ENCODE results near the gene ZSWIM9.

Gene ZSWIM9

DNA sequence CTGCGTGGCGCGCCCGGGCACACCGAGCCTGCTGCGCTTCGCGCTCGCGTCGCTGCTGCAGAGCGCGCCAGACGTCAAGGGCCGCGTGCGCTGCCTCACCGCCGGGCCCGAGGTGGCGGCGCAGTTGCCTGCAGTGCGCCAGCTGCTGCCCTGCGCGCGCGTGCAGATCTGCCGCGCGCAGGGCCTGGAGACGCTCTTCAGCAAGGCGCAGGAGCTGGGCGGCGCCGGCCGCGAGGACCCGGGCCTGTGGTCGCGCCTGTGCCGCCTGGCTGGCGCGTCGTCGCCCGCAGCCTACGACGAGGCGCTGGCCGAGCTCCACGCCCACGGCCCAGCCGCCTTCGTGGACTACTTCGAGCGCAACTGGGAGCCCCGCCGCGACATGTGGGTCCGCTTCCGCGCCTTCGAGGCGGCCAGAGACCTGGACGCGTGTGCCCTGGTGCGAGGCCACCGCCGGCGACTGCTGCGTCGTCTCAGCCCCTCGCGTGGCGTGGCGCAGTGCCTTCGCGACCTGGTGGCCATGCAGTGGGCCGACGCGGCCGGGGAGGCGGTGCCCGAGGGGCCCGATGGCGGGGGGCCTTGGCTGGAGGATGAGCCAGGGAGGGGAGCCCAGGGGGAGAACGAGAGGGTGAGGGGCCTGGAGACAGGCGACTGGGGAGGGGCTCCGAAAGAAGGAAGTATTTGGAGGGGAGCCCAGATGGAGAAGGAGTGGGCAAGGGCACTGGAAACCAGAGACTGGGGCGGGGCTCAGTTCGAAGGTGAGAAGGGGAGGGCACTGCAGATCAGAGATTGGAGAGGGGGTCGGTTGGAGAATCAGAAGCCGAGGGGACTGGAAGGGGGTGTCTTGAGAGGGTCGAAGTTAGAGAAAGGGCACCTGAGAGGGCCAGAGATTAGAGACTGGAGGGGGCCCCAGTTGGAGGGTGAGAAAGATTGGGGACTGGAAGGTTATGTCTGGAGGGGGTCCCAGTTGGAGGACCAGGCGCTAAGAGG, 24.7 kb downstream of the ZSWIM9 start:
- TF ChIP-seq, protein P1, sequence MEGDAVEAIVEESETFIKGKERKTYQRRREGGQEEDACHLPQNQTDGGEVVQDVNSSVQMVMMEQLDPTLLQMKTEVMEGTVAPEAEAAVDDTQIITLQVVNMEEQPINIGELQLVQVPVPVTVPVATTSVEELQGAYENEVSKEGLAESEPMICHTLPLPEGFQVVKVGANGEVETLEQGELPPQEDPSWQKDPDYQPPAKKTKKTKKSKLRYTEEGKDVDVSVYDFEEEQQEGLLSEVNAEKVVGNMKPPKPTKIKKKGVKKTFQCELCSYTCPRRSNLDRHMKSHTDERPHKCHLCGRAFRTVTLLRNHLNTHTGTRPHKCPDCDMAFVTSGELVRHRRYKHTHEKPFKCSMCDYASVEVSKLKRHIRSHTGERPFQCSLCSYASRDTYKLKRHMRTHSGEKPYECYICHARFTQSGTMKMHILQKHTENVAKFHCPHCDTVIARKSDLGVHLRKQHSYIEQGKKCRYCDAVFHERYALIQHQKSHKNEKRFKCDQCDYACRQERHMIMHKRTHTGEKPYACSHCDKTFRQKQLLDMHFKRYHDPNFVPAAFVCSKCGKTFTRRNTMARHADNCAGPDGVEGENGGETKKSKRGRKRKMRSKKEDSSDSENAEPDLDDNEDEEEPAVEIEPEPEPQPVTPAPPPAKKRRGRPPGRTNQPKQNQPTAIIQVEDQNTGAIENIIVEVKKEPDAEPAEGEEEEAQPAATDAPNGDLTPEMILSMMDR (IDR thresholded peaks at IDR 0.05; ENCODE audit: low read depth, low read length), result no peak
- no peak overlapping the region for H3K4me3 ChIP-seq (ENCODE audit: low read depth, low read length)

DNA sequence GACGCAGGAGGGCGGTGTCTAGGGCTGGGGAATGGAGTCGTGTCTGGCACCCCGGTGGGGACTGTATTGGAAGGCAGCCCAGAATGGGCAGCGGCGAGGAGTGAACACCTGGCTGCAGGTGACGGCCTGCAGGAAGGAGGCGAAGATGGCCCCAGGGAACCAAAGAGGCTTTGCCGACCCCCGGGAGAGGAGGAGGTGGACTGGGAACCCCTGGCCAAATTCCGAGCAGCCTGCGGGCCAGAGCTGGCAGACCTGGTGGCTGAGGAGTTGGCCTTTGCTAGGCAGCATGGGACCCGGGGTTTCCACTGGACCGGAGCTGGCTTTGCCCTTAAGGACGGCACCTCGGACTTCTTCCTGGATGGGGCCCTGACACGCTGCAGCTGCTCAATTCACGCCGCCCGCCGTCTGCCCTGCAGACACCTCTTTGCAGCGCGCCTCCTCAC, 25.9 kb downstream of the ZSWIM9 start:
- no peak overlapping the region for H3K4me3 ChIP-seq (ENCODE audit: low read depth, low read length)
- TF ChIP-seq, protein P1 (IDR thresholded peaks at IDR 0.05; ENCODE audit: low read depth, low read length), result no peak

DNA sequence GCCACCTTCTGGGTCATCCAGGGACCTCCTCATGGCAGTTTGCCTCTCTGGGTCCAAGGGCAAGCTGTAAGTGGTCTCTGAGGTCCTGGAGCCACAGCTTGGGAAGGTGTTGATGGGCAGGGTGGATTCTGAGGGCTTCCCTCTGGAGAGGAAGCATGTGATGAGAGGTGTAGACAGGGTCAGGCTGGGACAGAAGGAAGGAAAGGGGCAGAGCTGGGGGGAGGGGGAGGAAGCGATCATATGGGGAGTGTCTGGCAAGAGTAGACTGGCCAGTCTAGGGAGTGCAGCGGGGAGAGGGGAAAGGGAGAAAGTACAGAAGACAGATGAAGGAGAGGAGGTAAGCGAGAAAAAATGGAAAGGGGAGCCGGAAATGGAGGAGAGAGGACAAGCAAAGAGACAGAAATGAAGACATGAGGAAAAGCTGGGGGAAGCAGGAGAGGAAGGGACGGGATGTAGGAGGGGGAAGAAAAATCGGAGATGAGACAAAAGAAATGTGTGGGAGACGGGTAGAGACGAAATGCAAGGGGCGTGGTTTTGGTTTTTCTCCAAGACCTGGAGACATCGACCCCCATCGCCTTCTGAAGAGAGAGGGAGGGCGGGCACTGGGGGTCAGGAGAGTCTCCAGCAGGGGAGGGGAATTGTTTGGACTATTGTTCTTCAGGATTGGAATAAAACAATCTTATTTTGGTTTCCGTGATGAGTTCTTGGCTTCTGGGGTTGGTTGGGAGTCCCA, 26.6 kb downstream of the ZSWIM9 start:
- no peak overlapping the region for H3K4me3 ChIP-seq (ENCODE audit: low read depth, low read length)
- TF ChIP-seq, protein P1 (IDR thresholded peaks at IDR 0.05; ENCODE audit: low read depth, low read length), result no peak

DNA sequence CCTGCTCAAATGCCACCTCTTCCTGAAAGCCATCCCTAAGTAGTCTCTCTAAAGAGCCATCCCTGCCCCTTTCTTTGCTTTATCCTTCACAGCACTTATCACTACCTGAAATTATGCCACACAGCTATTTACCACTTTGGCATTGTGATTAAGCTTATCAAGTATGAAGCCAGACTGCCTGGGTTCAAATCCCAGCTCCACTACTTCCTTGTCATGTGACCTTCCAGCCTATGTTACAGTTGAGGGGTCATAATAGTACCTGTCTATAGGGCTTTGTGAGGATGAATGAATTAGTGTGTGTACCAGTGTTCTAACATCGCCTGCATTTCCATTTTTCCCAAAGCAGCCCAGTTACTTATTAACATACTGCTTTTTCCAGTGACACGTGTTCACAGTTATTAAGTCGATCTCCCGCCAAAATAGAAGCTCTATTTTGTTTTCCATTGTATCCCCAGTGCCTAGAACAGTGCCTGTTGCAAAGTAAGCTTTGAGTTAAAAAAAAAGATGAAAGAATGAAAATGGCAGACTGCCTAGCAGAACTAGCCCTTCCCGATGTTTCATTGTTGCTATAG, 32.8 kb downstream of the ZSWIM9 start:
- TF ChIP-seq, protein P1 (IDR thresholded peaks at IDR 0.05; ENCODE audit: low read depth, low read length), result no peak
- H3K4me3 ChIP-seq (ENCODE audit: low read depth, low read length), result peak overlapping the region; percentile 86

DNA sequence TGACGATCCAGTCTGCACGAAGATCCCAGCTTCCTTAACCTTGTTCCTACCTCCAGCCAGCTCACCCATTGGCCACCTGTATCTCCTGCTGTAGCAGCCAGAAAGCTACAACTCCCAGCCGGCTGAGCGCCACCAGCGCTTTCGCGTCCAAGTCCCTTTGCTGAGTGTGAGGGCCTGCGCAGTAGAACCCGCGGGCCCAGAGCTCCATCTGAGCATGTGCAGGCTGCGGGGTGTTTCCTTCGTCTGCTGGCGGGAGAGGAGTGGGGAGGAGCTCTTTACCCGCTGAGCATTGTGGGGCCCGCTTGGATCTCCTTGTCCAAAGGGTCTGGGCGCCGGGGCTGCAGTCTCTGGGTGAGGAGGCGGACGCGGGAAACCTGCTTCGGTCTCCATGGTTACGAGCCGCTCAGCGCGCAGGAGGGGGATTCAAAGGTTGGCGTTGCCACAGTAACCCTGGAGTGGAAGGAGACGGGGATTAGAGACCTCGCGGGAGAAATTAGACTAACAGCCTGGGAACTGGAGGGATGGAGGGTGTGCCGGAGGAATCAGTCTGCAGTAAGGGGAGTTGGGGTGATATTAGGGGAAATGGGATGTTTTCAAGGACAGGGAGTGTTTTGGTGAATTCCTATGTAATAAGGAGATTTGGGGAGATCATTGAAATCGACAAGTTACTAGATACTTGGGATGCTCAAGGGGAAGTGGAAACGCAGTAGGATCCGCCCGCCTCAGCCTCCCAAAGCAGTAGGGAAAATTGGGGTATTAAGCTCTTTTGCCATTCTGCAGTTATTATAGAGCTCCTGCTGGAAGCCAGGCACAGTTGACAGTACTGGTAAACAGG, 33.5 kb downstream of the ZSWIM9 start:
- H3K4me3 ChIP-seq (ENCODE audit: low read depth, low read length), result peak overlapping the region; percentile 86
- TF ChIP-seq, protein P1 (IDR thresholded peaks at IDR 0.05; ENCODE audit: low read depth, low read length), result no peak

DNA sequence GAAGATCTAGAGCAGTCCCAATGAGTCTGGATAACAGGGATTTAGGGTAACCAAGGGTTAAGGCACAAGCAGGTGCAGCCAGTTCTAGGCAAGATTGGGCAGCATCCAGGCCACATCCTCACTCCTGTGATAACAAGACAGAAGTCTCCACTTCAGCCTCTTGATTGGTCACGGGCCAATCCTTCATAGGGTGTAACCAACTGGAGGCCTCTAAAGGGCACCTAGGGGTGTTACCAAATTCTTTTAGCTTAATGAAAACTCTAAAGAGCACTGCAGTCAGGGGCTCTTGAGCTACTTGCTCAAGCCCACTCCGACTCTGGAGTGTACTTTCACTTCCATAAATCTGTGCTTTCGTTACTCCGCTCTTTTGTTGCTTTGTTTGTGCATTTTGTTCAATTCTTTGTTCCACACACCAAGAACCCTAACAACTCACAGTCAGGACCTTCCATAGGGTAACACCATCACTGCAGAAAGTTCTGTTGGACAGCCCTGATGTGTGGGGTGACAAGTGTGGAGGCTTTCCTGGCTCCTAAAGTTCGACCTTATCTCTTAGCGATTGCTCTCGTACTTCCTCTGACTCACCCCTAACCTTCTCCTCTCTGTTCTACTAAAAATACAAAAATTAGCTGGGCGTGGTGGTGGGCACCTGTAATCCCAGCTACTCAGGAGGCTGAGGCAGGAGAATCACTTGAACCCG, 36.1 kb downstream of the ZSWIM9 start:
- TF ChIP-seq, protein P1 (IDR thresholded peaks at IDR 0.05; ENCODE audit: low read depth, low read length), result no peak
- no peak overlapping the region for H3K4me3 ChIP-seq (ENCODE audit: low read depth, low read length)
